ENCODE data around the gene RAD21L1. TPM values are rescaled to one million over a fixed set of nuclear protein-coding genes. Genes with fewer than 3 reads are reported as not detected.
A peak's percentile ranks its signal among the peaks of the same experiment; 100 is the strongest.

The RAD21L1 gene
- total RNA-seq, 1 donor from 2014 or later = not detected

DNA sequence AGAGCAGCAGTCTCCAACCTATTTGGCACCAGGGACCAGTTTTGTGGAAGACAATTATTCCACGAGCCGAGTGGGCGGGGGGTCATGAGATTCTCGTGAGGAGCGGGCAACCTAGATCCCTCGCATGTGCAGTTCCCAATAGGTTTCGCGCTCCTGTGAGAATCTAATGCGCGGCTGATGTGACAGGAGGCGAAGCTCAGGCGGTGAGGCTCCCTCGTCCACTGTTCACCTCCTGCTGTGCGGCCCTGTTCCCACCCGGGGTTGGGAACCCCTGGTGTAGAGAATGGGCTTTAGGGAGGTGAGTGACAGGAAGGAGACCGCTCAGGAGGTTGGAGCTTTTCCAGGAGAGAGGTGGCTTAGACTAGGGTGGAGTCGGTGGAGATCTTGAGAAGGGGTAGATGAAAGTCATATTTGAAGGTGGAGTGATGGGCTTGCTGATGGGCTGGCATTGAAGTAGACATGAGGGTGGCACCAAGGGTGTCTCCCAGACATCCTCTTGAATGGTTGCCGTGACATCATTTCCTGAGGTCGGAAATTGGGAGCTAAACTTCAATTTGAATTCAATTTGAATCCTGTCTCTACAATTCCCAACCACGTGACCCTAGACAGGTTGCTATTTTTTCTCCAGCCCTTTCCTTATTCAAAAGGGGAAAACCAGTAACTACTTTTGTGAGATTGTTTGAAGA is 1.5 kb upstream of the RAD21L1 start:
- ATAC-seq = no peak
- TF ChIP-seq, protein P1, sequence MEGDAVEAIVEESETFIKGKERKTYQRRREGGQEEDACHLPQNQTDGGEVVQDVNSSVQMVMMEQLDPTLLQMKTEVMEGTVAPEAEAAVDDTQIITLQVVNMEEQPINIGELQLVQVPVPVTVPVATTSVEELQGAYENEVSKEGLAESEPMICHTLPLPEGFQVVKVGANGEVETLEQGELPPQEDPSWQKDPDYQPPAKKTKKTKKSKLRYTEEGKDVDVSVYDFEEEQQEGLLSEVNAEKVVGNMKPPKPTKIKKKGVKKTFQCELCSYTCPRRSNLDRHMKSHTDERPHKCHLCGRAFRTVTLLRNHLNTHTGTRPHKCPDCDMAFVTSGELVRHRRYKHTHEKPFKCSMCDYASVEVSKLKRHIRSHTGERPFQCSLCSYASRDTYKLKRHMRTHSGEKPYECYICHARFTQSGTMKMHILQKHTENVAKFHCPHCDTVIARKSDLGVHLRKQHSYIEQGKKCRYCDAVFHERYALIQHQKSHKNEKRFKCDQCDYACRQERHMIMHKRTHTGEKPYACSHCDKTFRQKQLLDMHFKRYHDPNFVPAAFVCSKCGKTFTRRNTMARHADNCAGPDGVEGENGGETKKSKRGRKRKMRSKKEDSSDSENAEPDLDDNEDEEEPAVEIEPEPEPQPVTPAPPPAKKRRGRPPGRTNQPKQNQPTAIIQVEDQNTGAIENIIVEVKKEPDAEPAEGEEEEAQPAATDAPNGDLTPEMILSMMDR (IDR thresholded peaks at IDR 0.05) = no peak
- H3K36me3 ChIP-seq = no peaks in the 10 kb centered on the region

DNA sequence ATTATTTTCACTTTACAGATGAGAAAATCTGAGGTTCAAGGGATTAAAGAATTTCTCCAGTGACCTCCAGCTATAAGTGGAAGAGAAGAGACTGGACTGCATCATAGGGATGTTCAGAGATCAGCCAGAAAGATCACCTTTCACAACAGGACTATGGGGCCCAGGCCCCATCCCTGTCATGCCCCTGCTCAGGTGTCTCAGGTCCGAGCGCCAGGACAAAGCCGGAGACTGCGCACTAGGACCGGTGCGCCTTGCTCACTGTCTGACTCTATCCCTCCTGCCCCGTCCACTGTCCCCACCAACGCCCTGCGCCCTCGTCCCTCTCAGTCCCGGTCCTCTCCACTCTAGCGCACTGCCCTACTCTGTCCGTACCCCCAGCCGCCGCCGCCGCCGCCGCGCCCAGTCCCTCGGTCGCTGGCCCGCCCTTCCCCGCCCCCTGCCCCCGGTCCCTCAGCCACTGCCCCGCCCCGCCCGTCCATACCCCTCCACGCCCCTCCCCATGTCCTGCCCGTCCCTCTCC is 521 bp upstream of the RAD21L1 start:
- Histone ChIP-seq H3K36me3 (no peaks in the 10 kb centered on the region), H3K27me3 (peaks cover 30% of the 10 kb centered on the region), H3K9me3 (no peaks in the 10 kb centered on the region), H3K4me1 (no peaks in the 10 kb centered on the region), H3K4me3 (peak overlapping the region; percentile 38), H3K27ac (no peak overlapping the region)
- ATAC-seq (no peak), DNase-seq (no peak)
- TF ChIP-seq, protein P1 (IDR thresholded peaks at IDR 0.05) = no peak
- intact Hi-C loops (cut with DNase I) = no loop called here

More for the DNA sequence above, 1.5 kb upstream of the RAD21L1 start:
- no peaks in the 10 kb centered on the region for H3K9me3 ChIP-seq
- peaks cover 21% of the 10 kb centered on the region for H3K27me3 ChIP-seq
- no peaks in the 10 kb centered on the region for H3K4me1 ChIP-seq
- no peak overlapping the region for H3K27ac ChIP-seq
- intact Hi-C loops (cut with DNase I) = no loop called here
- DNase-seq = no peak
- no peak overlapping the region for H3K4me3 ChIP-seq

DNA sequence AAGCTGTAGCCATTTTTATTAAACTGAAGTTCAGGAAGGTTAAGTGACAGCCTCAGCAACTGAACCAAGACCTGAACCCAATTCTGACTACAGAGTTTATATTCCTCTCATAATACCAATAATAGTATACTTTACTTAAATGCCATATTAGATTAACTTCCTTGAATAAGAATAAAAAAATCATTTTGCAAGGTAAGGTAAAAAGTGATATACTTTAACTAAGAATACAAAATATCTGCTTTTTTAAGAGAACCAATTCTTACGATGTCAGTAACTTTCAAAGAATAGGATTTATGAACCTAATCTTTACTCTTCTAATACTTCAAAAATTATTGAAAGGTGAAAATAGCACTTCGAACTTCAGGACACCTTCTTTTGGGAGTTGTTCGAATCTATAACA is 3.7 kb downstream of the RAD21L1 start:
- H3K9me3 ChIP-seq = no peaks in the 10 kb centered on the region
- H3K4me3 ChIP-seq = no peak overlapping the region
- DNase-seq (no peak), ATAC-seq (no peak)
- no peaks in the 10 kb centered on the region for H3K4me1 ChIP-seq
- H3K27ac ChIP-seq = no peak overlapping the region
- intact Hi-C loops (cut with DNase I) = no loop called here
- TF ChIP-seq, protein P1 (IDR thresholded peaks at IDR 0.05) = no peak
- H3K27me3 ChIP-seq = peaks cover 34% of the 10 kb centered on the region
- H3K36me3 ChIP-seq = no peaks in the 10 kb centered on the region

DNA sequence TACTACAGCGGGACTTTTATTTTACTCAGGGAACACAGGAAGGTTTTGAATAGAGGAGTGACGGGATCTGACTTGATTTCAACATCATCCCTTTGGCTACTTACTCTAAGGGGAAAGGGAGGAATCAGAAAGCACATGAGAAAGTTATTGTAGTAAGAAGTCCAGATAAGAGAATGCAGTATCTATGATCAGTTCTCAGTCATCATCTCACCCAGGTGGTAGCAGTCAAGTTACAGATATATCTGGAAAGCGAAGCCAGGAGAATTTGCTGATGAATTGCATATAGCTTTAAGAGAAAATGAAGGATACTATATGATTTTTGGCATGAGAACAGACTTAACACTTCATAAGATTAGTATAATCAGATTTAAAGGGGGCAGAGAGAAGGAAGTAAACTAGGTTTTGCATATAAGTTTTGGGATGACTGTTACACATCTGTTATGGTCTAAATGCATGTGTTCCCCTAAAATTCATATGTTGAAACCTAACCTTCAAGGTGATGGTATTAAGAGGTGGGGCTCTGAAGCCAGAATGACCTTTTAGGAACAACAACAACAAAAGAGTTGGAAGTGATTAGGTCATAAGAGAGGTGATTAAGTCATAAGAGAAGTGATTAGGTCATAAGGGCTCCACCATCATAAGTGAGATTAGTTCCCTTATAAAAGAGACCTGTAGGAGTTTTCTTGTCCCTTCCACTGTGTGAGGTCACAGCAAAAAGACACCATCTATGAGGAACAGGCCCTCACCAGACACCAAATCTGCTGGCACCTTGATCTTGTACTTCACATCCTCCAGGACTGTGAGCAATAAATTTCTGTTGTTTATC is 6.7 kb downstream of the RAD21L1 start:
- H3K27ac ChIP-seq = no peak overlapping the region
- no peaks in the 10 kb centered on the region for H3K9me3 ChIP-seq
- TF ChIP-seq, protein P1 (IDR thresholded peaks at IDR 0.05) = no peak
- H3K4me3 ChIP-seq = no peak overlapping the region
- no peaks in the 10 kb centered on the region for H3K4me1 ChIP-seq
- H3K27me3 ChIP-seq = peaks cover 25% of the 10 kb centered on the region
- intact Hi-C loops (cut with DNase I) = no loop called here
- no peak for ATAC-seq
- no peak for DNase-seq
- H3K36me3 ChIP-seq = no peaks in the 10 kb centered on the region

GRCh38 chr20:1240549-1240948 is 14.7 kb downstream of the RAD21L1 start:
- no peak for DNase-seq
- Histone ChIP-seq H3K4me3 (no peak overlapping the region), H3K27me3 (no peaks in the 10 kb centered on the region), H3K4me1 (no peaks in the 10 kb centered on the region), H3K36me3 (no peaks in the 10 kb centered on the region), H3K27ac (no peak overlapping the region), H3K9me3 (no peaks in the 10 kb centered on the region)
- ATAC-seq = no peak
- TF ChIP-seq, protein P1 (IDR thresholded peaks at IDR 0.05) = no peak
- intact Hi-C loops (cut with DNase I) = no loop called here
